ENCODE measurements around the gene PRDM1.

- TF ChIP-seq EZH2 (IDR thresholded peaks at IDR 0.05) (no peak), POLR2AphosphoS5 (IDR thresholded peaks at IDR 0.05; ENCODE audit: borderline replicate concordance, low read depth, low read length) (no peak), FOXP2 (optimal IDR thresholded peaks at IDR 0.05; ENCODE audit: control extremely low read depth, extremely low read length, insufficient read depth) (no peak)
Observed at GRCh38 chr6:106154326-106154725, 68.2 kb downstream of the PRDM1 start.
